K562 (cell line): ENCODE data around the gene PRPF6. TPM values are rescaled to one million over a fixed set of nuclear protein-coding genes. Genes with fewer than 3 reads are reported as not detected.

Source experiments
- ATAC-seq: fragments of 200-7000 bp; cut with Tn5 transposase; 3 replicates; pipeline ENCODE4 v1.9.1; 2020; ENCODE audit warnings: moderate library complexity
- BruUV-seq: library from RNA; stranded (reverse); fragments of 400-500 nt; replicated peaks from 2 replicates; lab custom pipeline; 2021; lab: Mats Ljungman, UMichigan
- CTCF ChIA-PET: fragments of 300-600 bp; formaldehyde crosslinking; extraction: SDS; loops from one replicate; lab custom pipeline; 2021; ENCODE audit warnings: low intra/inter-chr PET ratio; lab: Yijun Ruan, JAX
- POLR2A ChIA-PET: fragments of 300-600, 350-650 bp; sonication (Branson Sonifier 250); formaldehyde crosslinking; extraction: SDS; loops from one replicate; lab custom pipeline; 2021; ENCODE audit warnings: antibody characterized with exemption, inconsistent platforms; lab: Yijun Ruan, JAX
- DNase-seq, 4 experiments: peaks; one replicate each; pipeline versions ENCODE4 v3.0.0 to v3.0.0-alpha.2; 2011 to 2018; ENCODE audit warnings: low spot score in 3 of 4, mixed read lengths in 3 of 4; ENCODE audit errors: extremely low read depth in 1 of 4
- FAIRE-seq: peaks from 2 replicates; lab custom pipeline; 2011; peaks lifted over from hg19 to GRCh38; lab: Jason Lieb, UNC
- H2AFZ ChIP-seq: 2 replicates; pipeline ENCODE4 v1.6.0; 2011; ENCODE audit warnings: low read depth, low read length, control low read depth, inconsistent platforms
- H3K27ac ChIP-seq: fragments of 200-600 bp; 3 replicates; pipeline ENCODE4 v1.8.0; 2011; ENCODE audit warnings: low read depth, mild to moderate bottlenecking, control low read depth, inconsistent platforms, low read length, moderate library complexity, mixed read lengths; ENCODE audit errors: extremely low read depth
- H3K27me3 ChIP-seq, 2 experiments: fragments of 300-600 bp in 1 of 2; 2 replicates in 1 of 2; 3 replicates in 1 of 2; pipeline versions ENCODE4 v1.6.0 to v1.8.0; 2011; ENCODE audit warnings: inconsistent platforms in 2 of 2, low read length in 2 of 2, mild to moderate bottlenecking in 1 of 2, mixed read lengths in 1 of 2, moderate library complexity in 1 of 2; ENCODE audit not compliant: control insufficient read depth in 2 of 2, insufficient read depth in 2 of 2
- H3K36me3 ChIP-seq: fragments of 300-600 bp; 3 replicates; pipeline ENCODE4 v1.8.0; 2011; ENCODE audit warnings: mild to moderate bottlenecking, low read length, inconsistent platforms; ENCODE audit not compliant: control insufficient read depth, insufficient read depth
- H3K4me1 ChIP-seq, 2 experiments: fragments of 200-600 bp in 1 of 2; replicated peaks in 1 of 2; 2 replicates in 1 of 2; 3 replicates in 1 of 2; pipeline versions ENCODE4 v1.5.1 to v1.8.0; 2011; ENCODE audit warnings: inconsistent platforms in 2 of 2, low read length in 2 of 2, mild to moderate bottlenecking in 1 of 2, mixed read lengths in 1 of 2, moderate library complexity in 1 of 2; ENCODE audit not compliant: control insufficient read depth in 2 of 2, insufficient read depth in 2 of 2
- H3K4me2 ChIP-seq: 2 replicates; pipeline ENCODE4 v1.6.1; 2011; ENCODE audit warnings: low read length, control low read depth, inconsistent platforms, mixed read lengths; ENCODE audit not compliant: insufficient read depth
- H3K4me3 ChIP-seq: fragments of 200-600 bp; sonication (generic), shearing (Covaris generic); 2 replicates; pipeline ENCODE4 v1.5.1; 2016; ENCODE audit warnings: control low read depth, inconsistent platforms
- H3K79me2 ChIP-seq: fragments of 200-600 bp; 3 replicates; pipeline ENCODE4 v1.8.0; 2011; ENCODE audit warnings: low read length, inconsistent platforms; ENCODE audit not compliant: control insufficient read depth, insufficient read depth
- H3K9ac ChIP-seq, 2 experiments: 2 replicates each; pipeline versions ENCODE4 v1.6.0 to v1.6.1; 2011; ENCODE audit warnings: low read depth in 2 of 2, low read length in 2 of 2, control low read depth in 1 of 2, inconsistent platforms in 1 of 2, mild to moderate bottlenecking in 1 of 2, mixed read lengths in 1 of 2; ENCODE audit not compliant: insufficient read depth in 1 of 2
- H3K9me1 ChIP-seq: one replicate; pipeline ENCODE4 v1.6.0; 2011; ENCODE audit warnings: inconsistent platforms, mild to moderate bottlenecking, low read length, moderate library complexity; ENCODE audit not compliant: control insufficient read depth, insufficient read depth
- H3K9me3 ChIP-seq: replicated peaks from 2 replicates; pipeline ENCODE4 v1.5.1; 2011; ENCODE audit warnings: low read depth, low read length, inconsistent platforms; ENCODE audit not compliant: control insufficient read depth, insufficient read depth
- H4K20me1 ChIP-seq: replicated peaks from 2 replicates; pipeline ENCODE4 v1.6.1; 2011; ENCODE audit warnings: low read length, inconsistent platforms, mixed read lengths; ENCODE audit not compliant: control insufficient read depth, insufficient read depth
- DLX4 ChIP-seq: fragments of 250-450 bp; sonication (Bioruptor Pico); IDR thresholded peaks from 2 replicates; pipeline ENCODE4 v1.6.1; 2021; ENCODE audit warnings: mild to moderate bottlenecking
- GMEB1 ChIP-seq: fragments of 250-450 bp; sonication (Bioruptor Pico); IDR thresholded peaks from 2 replicates; pipeline ENCODE4 v1.4.0; 2020; ENCODE audit warnings: mild to moderate bottlenecking
- HMGN3 ChIP-seq: IDR thresholded peaks from 2 replicates; pipeline ENCODE4 v1.6.1; 2011; ENCODE audit warnings: borderline replicate concordance, low read depth, mild to moderate bottlenecking, mixed read lengths, low read length; ENCODE audit not compliant: insufficient read length; ENCODE audit errors: extremely low read depth
- NFRKB ChIP-seq: fragments of 450-650 bp; IDR thresholded peaks from 2 replicates; pipeline ENCODE4 v1.6.1; 2016; ENCODE audit warnings: low read depth
- SMAD2 ChIP-seq: fragments of 150-350 bp; IDR thresholded peaks from 2 replicates; pipeline ENCODE4 v1.6.1; 2014; ENCODE audit warnings: low read depth, mild to moderate bottlenecking, low read length
- SNAPC5 ChIP-seq: fragments of 250-450 bp; sonication (Bioruptor Pico); IDR thresholded peaks from 2 replicates; pipeline ENCODE4 v1.8.0; 2021; ENCODE audit warnings: moderate library complexity, mild to moderate bottlenecking, inconsistent platforms
- SRSF3 ChIP-seq: fragments of 200-400 bp; formaldehyde crosslinking; IDR thresholded peaks from 2 replicates; pipeline ENCODE4 v1.6.1; 2016; ENCODE audit warnings: mild to moderate bottlenecking, low read length, moderate library complexity; ENCODE audit not compliant: insufficient read depth
- THRB ChIP-seq: fragments of 450-650 bp; formaldehyde crosslinking; conservative IDR thresholded peaks from 2 replicates; pipeline ENCODE4 v1.4.0; 2022; ENCODE audit warnings: mild to moderate bottlenecking, missing genetic modification characterization
- U2AF1 ChIP-seq: fragments of 200-400 bp; formaldehyde crosslinking; optimal IDR thresholded peaks from 2 replicates; pipeline ENCODE3; 2017; ENCODE audit warnings: mild to moderate bottlenecking, low read depth, low read length, moderate library complexity
- ZKSCAN3 ChIP-seq: fragments of 250-450 bp; sonication (Bioruptor Pico); IDR thresholded peaks from 2 replicates; pipeline ENCODE4 v1.4.0; 2020
- ZNF165 ChIP-seq: fragments of 250-450 bp; sonication (Bioruptor Pico); IDR thresholded peaks from 2 replicates; pipeline ENCODE4 v1.4.0; 2020; ENCODE audit warnings: borderline replicate concordance
- ZNF263 ChIP-seq: sonication (generic); formaldehyde crosslinking; IDR thresholded peaks from 2 replicates; pipeline ENCODE4 v1.8.0; 2022; ENCODE audit warnings: mild to moderate bottlenecking, missing genetic modification reagents, borderline replicate concordance
- ZNF695 ChIP-seq: fragments of 450-650 bp; formaldehyde crosslinking; IDR thresholded peaks from 2 replicates; pipeline ENCODE4 v1.4.0; 2020; ENCODE audit warnings: mild to moderate bottlenecking, moderate library complexity
- WGBS: fragments of 100-300 bp; shearing (Covaris generic); methylation state at CpG from one replicate; pipeline ENCODE4 v1.1.6; 2016; ENCODE audit warnings: low coverage, mixed read lengths; ENCODE audit not compliant: insufficient coverage; ENCODE audit errors: missing lambda C conversion rate; 5-methylcytosine and 5-hydroxymethylcytosine counted together
- in situ Hi-C: fragments of 300-500 bp; cut with MboI; formaldehyde crosslinking; loops from 4 replicates; pipeline ENCODE4 v1.15.0; 2018; ENCODE audit warnings: inconsistent platforms, mixed read lengths
- intact Hi-C: fragments of 100-400 bp; cut with micrococcal nuclease; formaldehyde crosslinking; loops from 2 replicates; pipeline ENCODE4 v1.14.2; 2022
- polyA plus RNA-seq, 8 experiments: library from polyadenylated mRNA; depleted of rRNA in 4 of 8; stranded (reverse) in 5 of 8; unstranded in 3 of 8; fragments of >200 nt; fragmentation: Nextera tagmentation in 2 of 8; fragmentation: Illumina TruSeq in 1 of 8; extraction: Ambion mirVana in 2 of 8; extraction: Trizol in 1 of 8; gene quantifications; 2 replicates each; pipeline versions ENCODE4 v1.2.1 to v1.2.3, GENCODE V29; 2011 to 2014; ENCODE audit warnings: inconsistent platforms in 1 of 8, missing spikeins in 1 of 8
- total RNA-seq, 7 experiments: library from RNA; depleted of rRNA in 6 of 7; stranded (reverse); fragments of >200 nt in 6 of 7; fragmentation: Illumina TruSeq in 2 of 7; extraction: Trizol in 2 of 7; gene quantifications; 2 replicates each; pipeline versions ENCODE4 v1.2.1 to v1.2.3, GENCODE V29; 2011 to 2021; ENCODE audit warnings: low replicate concordance in 1 of 7
- TF ChIP-seq, protein P1 (sequence below): fragments of 450-650 bp; formaldehyde crosslinking; IDR thresholded peaks from 2 replicates; pipeline ENCODE4 v1.4.0; 2022; ENCODE audit warnings: mild to moderate bottlenecking, moderate library complexity

Gene PRPF6
- total and polyA plus RNA-seq, 9 of the 15 experiments (the other 6 are each of a cell fraction or from before 2014, with no cell fraction given), result 4.2 to 83.2 (median 59.9) TPM

GRCh38 chr20:64041040-64041780 is 60.3 kb downstream of the PRPF6 start (continued):
- TF ChIP-seq GMEB1 (CRISPR knock-in tag) (no peak), ZKSCAN3 (CRISPR knock-in tag) (no peak)
- TF ChIP-seq, protein P1, sequence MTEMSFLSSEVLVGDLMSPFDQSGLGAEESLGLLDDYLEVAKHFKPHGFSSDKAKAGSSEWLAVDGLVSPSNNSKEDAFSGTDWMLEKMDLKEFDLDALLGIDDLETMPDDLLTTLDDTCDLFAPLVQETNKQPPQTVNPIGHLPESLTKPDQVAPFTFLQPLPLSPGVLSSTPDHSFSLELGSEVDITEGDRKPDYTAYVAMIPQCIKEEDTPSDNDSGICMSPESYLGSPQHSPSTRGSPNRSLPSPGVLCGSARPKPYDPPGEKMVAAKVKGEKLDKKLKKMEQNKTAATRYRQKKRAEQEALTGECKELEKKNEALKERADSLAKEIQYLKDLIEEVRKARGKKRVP, result no peak

GRCh38 chr20:64041781-64042053 is 60.8 kb downstream of the PRPF6 start:
- Histone ChIP-seq H3K4me3 (peak overlapping the region; percentile 42; the same call in 1 of the 2 replicates), H3K9ac (peak overlapping the region; percentile 74 to 92), H3K4me2 (peak overlapping the region; percentile 78), H3K9me3 (no peaks in the 10 kb centered on the region), H3K79me2 (no peaks in the 10 kb centered on the region; the same call in 2 of the 3 replicates), H3K27ac (no peak overlapping the region), H3K4me1 (peaks cover 45 to 86% of the 10 kb centered on the region in 2 experiments), H2AFZ (peak overlapping the region; percentile 89; the same call in 1 of the 2 replicates), H3K9me1 (peaks cover 4% of the 10 kb centered on the region), H3K36me3 (no peaks in the 10 kb centered on the region; the same call in 2 of the 3 replicates), H3K27me3 (no peaks in the 10 kb centered on the region), H4K20me1 (no peaks in the 10 kb centered on the region)
- POLR2A ChIA-PET, result interaction anchor here (0.7 kb wide), 1 partner anchor 10 kb away, joined by 4 read pairs; no protein-coding TSS in a partner anchor
- intact Hi-C loops, result no loop called here
- FAIRE-seq (peak; percentile 6), ATAC-seq (no peak), DNase-seq (no peak)
- in situ Hi-C loops, result no loop called here
- no TSS peak for BruUV-seq
- CTCF ChIA-PET, result no interaction called here
- WGBS, result 59% methylated on average over 7 of the region's 11 CpGs
- TF ChIP-seq U2AF1 (no peak), ZNF263 (CRISPR knock-in tag) (no peak), THRB (CRISPR knock-in tag) (no peak), SRSF3 (no peak), HMGN3 (no peak), ZNF695 (no peak), SNAPC5 (CRISPR knock-in tag) (no peak), DLX4 (CRISPR knock-in tag) (no peak), NFRKB (no peak), ZNF165 (no peak), SMAD2 (no peak)
- TF ChIP-seq, all 486 proteins: peak for 0
